Thyroid gland (tissue), 4 donors: ENCODE data around the gene NEK5. TPM values are rescaled to one million over a fixed set of nuclear protein-coding genes. Genes with fewer than 3 reads are reported as not detected.

Experiments used
- DNase-seq, 2 donors: peaks; one replicate each; pipeline ENCODE4 v3.0.0-alpha.2; 2019
- H3K27ac ChIP-seq, 3 donors: fragments of 200-600 bp; sonication (generic); 1 replicate in 2 of 3; 2 replicates in 1 of 3; pipeline ENCODE4 v1.5.1; 2016 to 2019; ENCODE audit warnings: mild to moderate bottlenecking in 1 of 3, moderate library complexity in 1 of 3
- H3K27me3 ChIP-seq: fragments of 200-600 bp; sonication (generic); one replicate; pipeline ENCODE4 v1.5.1; 2019
- H3K36me3 ChIP-seq, 2 donors: fragments of 200-600 bp; sonication (generic); one replicate each; pipeline ENCODE4 v1.5.1; 2016 to 2019
- H3K4me1 ChIP-seq, 2 donors: fragments of 200-600 bp; sonication (generic); one replicate each; pipeline ENCODE4 v1.5.1; 2017 to 2019
- H3K4me3 ChIP-seq, 3 donors: fragments of 200-600 bp; sonication (generic); replicated peaks in 1 of 3; 1 replicate in 2 of 3; 2 replicates in 1 of 3; pipeline ENCODE4 v1.5.1; 2016; ENCODE audit warnings: mild to moderate bottlenecking in 1 of 3
- H3K9me3 ChIP-seq: fragments of 200-600 bp; sonication (generic); one replicate; pipeline ENCODE4 v1.5.1; 2017
- CTCF ChIP-seq, 6 experiments: fragments of 200-600 bp in 3 of 6; fragments of 450-650 bp in 3 of 6; sonication (generic) in 3 of 6; IDR thresholded peaks; one replicate each; pipeline ENCODE4 v1.5.1; 2016 to 2019; ENCODE audit warnings: antibody characterized with exemption in 6 of 6, mild to moderate bottlenecking in 2 of 6, inconsistent platforms in 1 of 6, moderate library complexity in 1 of 6
- POLR2A ChIP-seq, 2 donors: fragments of 450-650 bp; IDR thresholded peaks; one replicate each; pipeline ENCODE4 v1.6.1; 2017; ENCODE audit warnings: antibody characterized with exemption in 2 of 2, mild to moderate bottlenecking in 2 of 2, moderate library complexity in 1 of 2
- WGBS, 2 donors: methylation state at CpG; one replicate each; pipeline ENCODE4 v1.1.5; 2017; 5-methylcytosine and 5-hydroxymethylcytosine counted together
- intact Hi-C: fragments of 100-400 bp; cut with DNase I; formaldehyde crosslinking; loops from one replicate; pipeline ENCODE4 v1.15.1; 2023
- total RNA-seq, 4 donors: library from RNA; depleted of rRNA; stranded (reverse); fragments of >200 nt; gene quantifications; one replicate each; pipeline ENCODE4 v1.2.3, GENCODE V29; 2016

The NEK5 gene
- total RNA-seq, 4 donors from 2014 or later = 0.13 to 0.73 (median 0.48) TPM

- intact Hi-C loops = no loop called here
- Histone ChIP-seq H3K36me3 (no peaks in the 10 kb centered on the region), H3K27ac (no peak overlapping the region), H3K9me3 (no peaks in the 10 kb centered on the region), H3K4me3 (no peak overlapping the region), H3K27me3 (no peaks in the 10 kb centered on the region), H3K4me1 (peaks cover 2 to 5% of the 10 kb centered on the region in 2 donors)
- no peak for DNase-seq
- 61 to 76% methylated on average over 1 of the region's 1 CpG for WGBS, 2 donors
- no peak for TF ChIP-seq CTCF (IDR thresholded peaks at IDR 0.05)
- no peak for TF ChIP-seq POLR2A (IDR thresholded peaks at IDR 0.05)
Measured at GRCh38 chr13:52156724-52157261, 27.9 kb upstream of the NEK5 start.

GRCh38 chr13:52155177-52155576 lies 26.3 kb upstream of the NEK5 start:
- no peak overlapping the region for H3K27ac ChIP-seq
- H3K36me3 ChIP-seq = peaks cover 4 to 10% of the 10 kb centered on the region in 2 donors
- intact Hi-C loops = no loop called here
- peaks cover 2 to 5% of the 10 kb centered on the region in 2 donors for H3K4me1 ChIP-seq
- TF ChIP-seq CTCF (IDR thresholded peaks at IDR 0.05) (no peak), POLR2A (IDR thresholded peaks at IDR 0.05) (no peak)
- no peak overlapping the region for H3K4me3 ChIP-seq
- no peaks in the 10 kb centered on the region for H3K27me3 ChIP-seq
- H3K9me3 ChIP-seq = no peaks in the 10 kb centered on the region
- WGBS, 2 donors = 88 to 97% methylated on average over 1 of the region's 1 CpG
- DNase-seq = no peak

- Histone ChIP-seq H3K27me3 (no peaks in the 10 kb centered on the region), H3K4me1 (no peaks in the 10 kb centered on the region), H3K9me3 (no peaks in the 10 kb centered on the region), H3K36me3 (peaks cover 7 to 10% of the 10 kb centered on the region in 2 donors), H3K27ac (no peak overlapping the region), H3K4me3 (no peak overlapping the region)
- 86 to 89% methylated on average over 1 of the region's 1 CpG for WGBS, 2 donors
- no peak for DNase-seq
- TF ChIP-seq POLR2A (IDR thresholded peaks at IDR 0.05) (no peak), CTCF (IDR thresholded peaks at IDR 0.05) (no peak)
- intact Hi-C loops = no loop called here
Measured at GRCh38 chr13:52147225-52147624, 18.4 kb upstream of the NEK5 start.

GRCh38 chr13:52141299-52141698 lies 12.4 kb upstream of the NEK5 start:
- intact Hi-C loops = no loop called here
- no peak overlapping the region for H3K4me3 ChIP-seq
- no peaks in the 10 kb centered on the region for H3K9me3 ChIP-seq
- no peak overlapping the region for H3K27ac ChIP-seq
- 73 to 77% methylated on average over 2 of the region's 2 CpGs for WGBS, 2 donors
- no peak for TF ChIP-seq CTCF (IDR thresholded peaks at IDR 0.05)
- TF ChIP-seq POLR2A (IDR thresholded peaks at IDR 0.05) = no peak
- peaks cover 0 to 6% of the 10 kb centered on the region in 2 donors for H3K36me3 ChIP-seq
- no peaks in the 10 kb centered on the region for H3K27me3 ChIP-seq
- H3K4me1 ChIP-seq = no peaks in the 10 kb centered on the region
- no peak for DNase-seq

GRCh38 chr13:52137489-52137888 lies 8.6 kb upstream of the NEK5 start:
- TF ChIP-seq POLR2A (IDR thresholded peaks at IDR 0.05) (no peak), CTCF (IDR thresholded peaks at IDR 0.05) (no peak)
- intact Hi-C loops = no loop called here
- H3K36me3 ChIP-seq = peaks cover 0 to 20% of the 10 kb centered on the region in 2 donors

More at GRCh38 chr13:52137489-52137888, 8.6 kb upstream of the NEK5 start:
- Histone ChIP-seq H3K4me1 (no peaks in the 10 kb centered on the region), H3K27ac (no peak overlapping the region), H3K27me3 (no peaks in the 10 kb centered on the region), H3K4me3 (no peak overlapping the region), H3K9me3 (no peaks in the 10 kb centered on the region)
- WGBS, 2 donors = 91 to 95% methylated on average over 3 of the region's 3 CpGs
- no peak for DNase-seq
